DND-41 (cell line): Measurements from ENCODE around the gene LACTB.

Experiments
- ATAC-seq: fragments of 200-7000 bp; cut with Tn5 transposase; 3 replicates; pipeline ENCODE4 v1.9.1; 2021; ENCODE audit warnings: low read depth; ENCODE audit not compliant: insufficient read depth
- DNase-seq: peaks from one replicate; pipeline ENCODE4 v3.0.0-alpha.2; 2020
- H2AFZ ChIP-seq: 2 replicates; pipeline ENCODE4 v1.6.0; 2012; ENCODE audit warnings: low read depth, low read length
- H3K27ac ChIP-seq: 2 replicates; pipeline ENCODE4 v1.5.1; 2012; ENCODE audit warnings: low read length, inconsistent platforms
- H3K27me3 ChIP-seq: fragments of 200-600 bp; sonication (generic); 2 replicates; pipeline ENCODE4 v1.6.0; 2012; ENCODE audit warnings: low read length, mild to moderate bottlenecking, inconsistent platforms; ENCODE audit not compliant: insufficient read depth, poor library complexity
- H3K36me3 ChIP-seq: 2 replicates; pipeline ENCODE4 v1.5.1; 2012; ENCODE audit warnings: low read length, inconsistent platforms; ENCODE audit not compliant: insufficient read depth
- H3K4me1 ChIP-seq: 2 replicates; pipeline ENCODE4 v1.5.1; 2012; ENCODE audit warnings: mild to moderate bottlenecking, low read length; ENCODE audit not compliant: insufficient read depth
- H3K4me2 ChIP-seq: 2 replicates; pipeline ENCODE4 v1.6.0; 2012; ENCODE audit warnings: mild to moderate bottlenecking, moderate library complexity, low read length, inconsistent platforms; ENCODE audit not compliant: insufficient read depth
- H3K4me3 ChIP-seq, 2 experiments: fragments of 200-600 bp in 1 of 2; shearing (Covaris generic) in 1 of 2; 2 replicates each; pipeline ENCODE4 v1.5.1; 2012 to 2016; ENCODE audit warnings: inconsistent platforms in 2 of 2, low read length in 2 of 2, mild to moderate bottlenecking in 2 of 2, low read depth in 1 of 2, moderate library complexity in 1 of 2
- H3K79me2 ChIP-seq: 2 replicates; pipeline ENCODE4 v1.6.0; 2012; ENCODE audit warnings: low read length, inconsistent platforms; ENCODE audit not compliant: insufficient read depth
- H3K9ac ChIP-seq: 2 replicates; pipeline ENCODE4 v1.6.0; 2012; ENCODE audit warnings: low read depth, mild to moderate bottlenecking, inconsistent platforms, low read length, moderate library complexity
- H3K9me3 ChIP-seq: 2 replicates; pipeline ENCODE4 v1.5.1; 2012; ENCODE audit warnings: low read length, moderate library complexity, mild to moderate bottlenecking, inconsistent platforms; ENCODE audit not compliant: insufficient read depth, severe bottlenecking
- H4K20me1 ChIP-seq: 2 replicates; pipeline ENCODE4 v1.6.0; 2012; ENCODE audit warnings: low read length; ENCODE audit not compliant: insufficient read depth
- EZH2 ChIP-seq: IDR thresholded peaks from 3 replicates; pipeline ENCODE4 v1.6.1; 2012; ENCODE audit warnings: borderline replicate concordance, low read depth, mild to moderate bottlenecking, moderate library complexity, low read length, inconsistent platforms; ENCODE audit not compliant: severe bottlenecking
- TF ChIP-seq, protein P1 (sequence below): IDR thresholded peaks from 2 replicates; pipeline ENCODE4 v1.5.1; 2012; ENCODE audit warnings: borderline replicate concordance, low read length, moderate library complexity, mild to moderate bottlenecking; ENCODE audit not compliant: poor library complexity, severe bottlenecking; ENCODE audit errors: extremely low read depth

LACTB gene

DNA sequence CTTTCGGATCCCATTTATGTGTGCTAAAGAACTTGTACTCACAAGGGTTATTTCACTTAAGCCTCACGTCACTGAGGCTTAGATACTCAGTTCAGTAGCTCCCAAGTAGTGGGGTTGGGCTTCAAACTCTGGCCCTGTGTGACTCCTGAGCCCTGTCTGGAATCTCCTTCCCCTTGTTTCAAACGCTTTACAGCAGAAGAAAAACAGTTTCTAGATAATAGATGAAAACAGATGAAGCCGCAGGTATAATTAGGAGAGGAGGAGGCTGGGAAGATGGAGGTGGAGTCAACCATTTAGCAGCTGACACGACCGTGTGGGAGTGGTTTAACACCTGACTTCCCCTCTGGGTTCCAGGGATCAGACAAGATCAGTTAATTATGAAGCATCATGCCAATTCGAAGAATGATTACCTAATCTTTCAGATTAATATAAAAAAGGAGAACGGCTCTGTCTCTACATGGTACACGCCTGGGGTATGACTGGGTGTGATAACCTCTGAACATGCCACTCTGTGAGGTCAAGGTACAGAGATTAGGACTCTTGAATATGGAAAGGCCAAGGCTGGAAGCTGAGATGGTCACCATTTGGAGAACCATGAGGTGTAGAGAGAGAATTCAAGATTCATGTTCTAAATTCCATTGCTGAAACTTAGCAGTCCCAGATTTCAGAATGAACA, 48.0 kb upstream of the LACTB start:
- Histone ChIP-seq H2AFZ (no peak overlapping the region), H3K79me2 (no peaks in the 10 kb centered on the region), H3K4me2 (no peak overlapping the region), H4K20me1 (no peaks in the 10 kb centered on the region), H3K4me1 (no peaks in the 10 kb centered on the region), H3K4me3 (no peak overlapping the region), H3K27ac (no peak overlapping the region), H3K27me3 (no peaks in the 10 kb centered on the region), H3K9ac (no peak overlapping the region), H3K9me3 (no peaks in the 10 kb centered on the region), H3K36me3 (no peaks in the 10 kb centered on the region)
- DNase-seq (no peak), ATAC-seq (no peak)
- TF ChIP-seq EZH2: no peak
- TF ChIP-seq, protein P1, sequence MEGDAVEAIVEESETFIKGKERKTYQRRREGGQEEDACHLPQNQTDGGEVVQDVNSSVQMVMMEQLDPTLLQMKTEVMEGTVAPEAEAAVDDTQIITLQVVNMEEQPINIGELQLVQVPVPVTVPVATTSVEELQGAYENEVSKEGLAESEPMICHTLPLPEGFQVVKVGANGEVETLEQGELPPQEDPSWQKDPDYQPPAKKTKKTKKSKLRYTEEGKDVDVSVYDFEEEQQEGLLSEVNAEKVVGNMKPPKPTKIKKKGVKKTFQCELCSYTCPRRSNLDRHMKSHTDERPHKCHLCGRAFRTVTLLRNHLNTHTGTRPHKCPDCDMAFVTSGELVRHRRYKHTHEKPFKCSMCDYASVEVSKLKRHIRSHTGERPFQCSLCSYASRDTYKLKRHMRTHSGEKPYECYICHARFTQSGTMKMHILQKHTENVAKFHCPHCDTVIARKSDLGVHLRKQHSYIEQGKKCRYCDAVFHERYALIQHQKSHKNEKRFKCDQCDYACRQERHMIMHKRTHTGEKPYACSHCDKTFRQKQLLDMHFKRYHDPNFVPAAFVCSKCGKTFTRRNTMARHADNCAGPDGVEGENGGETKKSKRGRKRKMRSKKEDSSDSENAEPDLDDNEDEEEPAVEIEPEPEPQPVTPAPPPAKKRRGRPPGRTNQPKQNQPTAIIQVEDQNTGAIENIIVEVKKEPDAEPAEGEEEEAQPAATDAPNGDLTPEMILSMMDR: no peak

DNA sequence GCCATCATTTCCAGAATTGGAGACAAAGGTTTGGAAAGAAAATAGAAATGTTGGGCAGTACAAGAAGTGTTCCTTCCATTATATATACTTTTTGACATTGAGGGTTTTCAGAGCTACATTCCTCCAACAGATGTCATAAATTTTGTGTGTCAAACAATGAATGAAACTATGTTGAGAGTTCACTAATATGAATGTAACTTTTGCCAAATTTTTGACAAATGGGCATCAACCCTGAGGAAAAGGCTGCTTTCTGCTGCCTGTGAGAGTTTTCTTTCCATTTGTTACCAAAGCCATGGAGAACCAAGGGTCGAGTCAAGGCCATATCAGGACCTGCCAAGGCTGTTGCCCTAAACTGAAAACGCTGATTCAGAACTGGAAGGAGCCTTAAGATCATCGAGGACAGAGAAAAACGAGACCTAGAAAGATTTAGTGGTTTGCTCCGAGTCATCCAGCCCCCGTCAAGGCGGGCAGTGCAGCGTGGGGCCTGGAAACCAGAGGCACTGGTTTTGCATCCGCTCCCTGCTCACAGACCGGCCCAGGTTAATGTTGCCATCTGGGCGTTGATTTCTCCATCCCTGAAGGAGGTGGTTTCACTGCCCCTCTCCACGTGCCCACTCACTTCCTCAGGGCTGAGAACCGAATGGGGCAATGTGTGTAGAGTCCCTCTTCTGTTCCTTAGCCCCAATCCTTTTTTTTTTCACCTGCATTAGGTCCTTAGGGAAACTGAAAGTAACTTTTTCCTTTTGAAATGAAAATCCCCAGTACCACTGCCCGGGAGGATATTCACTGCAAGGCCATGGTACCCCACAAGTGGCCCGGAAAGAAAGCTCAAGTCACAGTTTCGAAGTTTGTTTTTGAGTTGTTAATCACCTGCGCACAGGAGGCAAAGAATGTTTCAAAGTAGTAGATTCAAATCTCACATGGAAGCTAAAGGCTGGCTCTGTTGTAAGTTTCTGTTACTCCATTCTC, 46.4 kb upstream of the LACTB start:
- H3K27ac ChIP-seq: no peak overlapping the region
- no peaks in the 10 kb centered on the region for H3K9me3 ChIP-seq
- DNase-seq (no peak), ATAC-seq (no peak)
- no peaks in the 10 kb centered on the region for H3K36me3 ChIP-seq
- H3K4me3 ChIP-seq: no peak overlapping the region
- no peak overlapping the region for H3K9ac ChIP-seq
- no peak overlapping the region for H2AFZ ChIP-seq
- no peak overlapping the region for H3K4me2 ChIP-seq
- no peaks in the 10 kb centered on the region for H4K20me1 ChIP-seq
- no peaks in the 10 kb centered on the region for H3K4me1 ChIP-seq
- H3K79me2 ChIP-seq: no peaks in the 10 kb centered on the region
- TF ChIP-seq EZH2: no peak
- TF ChIP-seq, protein P1: no peak
- H3K27me3 ChIP-seq: no peaks in the 10 kb centered on the region

DNA sequence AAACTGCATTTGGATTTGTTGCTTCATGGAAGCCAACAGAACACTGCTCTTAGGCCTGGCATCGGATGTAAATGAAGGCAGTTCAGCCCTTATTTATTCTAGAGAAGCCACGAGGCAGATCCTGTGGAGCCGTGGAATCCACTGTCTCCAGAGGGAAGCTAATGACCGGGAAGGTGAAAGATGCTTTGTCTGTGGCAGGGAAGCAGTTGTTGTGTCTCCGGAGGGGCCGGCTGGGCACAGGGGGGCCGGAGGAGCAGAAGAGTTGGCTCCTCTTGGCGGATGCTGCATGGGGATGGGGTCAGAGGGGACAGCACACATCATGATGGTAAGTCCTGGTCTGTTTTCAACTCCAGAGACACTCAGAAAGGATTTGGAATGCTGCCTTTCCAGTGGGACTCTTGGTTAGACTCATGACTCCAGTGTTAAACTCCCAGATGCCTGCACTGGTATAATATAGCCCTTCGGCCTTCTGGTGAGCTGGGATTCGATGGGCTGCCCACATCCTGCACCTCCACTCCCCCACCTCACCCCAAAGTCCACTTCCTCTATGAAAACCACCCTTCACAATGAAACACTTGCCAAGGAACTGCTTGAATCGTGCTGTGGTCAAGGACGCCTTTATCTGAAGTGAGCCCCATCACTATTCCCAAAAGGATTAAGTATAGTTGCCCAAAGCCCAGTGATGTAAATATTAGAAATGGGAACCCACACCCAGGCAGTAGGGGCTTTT, 45.5 kb upstream of the LACTB start:
- Histone ChIP-seq H3K36me3 (no peaks in the 10 kb centered on the region), H3K4me1 (no peaks in the 10 kb centered on the region), H3K9me3 (no peaks in the 10 kb centered on the region), H2AFZ (no peak overlapping the region), H3K27me3 (no peaks in the 10 kb centered on the region), H3K9ac (no peak overlapping the region), H3K27ac (no peak overlapping the region), H3K4me2 (no peak overlapping the region), H3K79me2 (no peaks in the 10 kb centered on the region), H4K20me1 (no peaks in the 10 kb centered on the region), H3K4me3 (no peak overlapping the region)
- DNase-seq (no peak), ATAC-seq (no peak)
- TF ChIP-seq, protein P1: no peak
